ENCODE data around the gene SPINK1.

SPINK1 gene

DNA sequence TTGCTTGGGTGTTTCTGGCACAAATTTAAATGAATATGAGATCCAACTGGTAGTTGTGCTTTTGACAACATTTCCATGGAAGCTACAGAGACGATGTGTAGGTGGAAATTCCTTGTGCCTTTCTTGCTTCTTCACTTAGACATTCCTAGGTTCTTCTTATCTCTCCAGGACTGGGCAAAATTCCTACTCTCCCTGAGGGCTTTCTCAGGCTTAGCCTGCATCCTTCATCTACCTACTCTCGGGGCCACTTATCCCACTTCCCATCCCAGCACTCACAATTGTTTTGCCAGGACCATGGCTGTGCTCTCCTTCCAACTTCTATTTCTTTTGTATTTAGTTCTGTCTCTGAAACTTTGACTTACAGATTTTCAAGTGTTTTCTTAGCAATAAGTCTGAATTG, 17.8 kb upstream of the SPINK1 start:
- H2AK5ac ChIP-seq (ENCODE audit: low read length, severe bottlenecking) = no peak overlapping the region
- H3K4ac ChIP-seq (ENCODE audit: low read depth in 1 of 2, low read length in 2 of 2) = no peak overlapping the region
- H3K27ac ChIP-seq (ENCODE audit: low read length, poor library complexity, severe bottlenecking) = no peak overlapping the region
- no peaks in the 10 kb centered on the region for H3K79me1 ChIP-seq (replicated peaks; ENCODE audit: low read length, poor library complexity, severe bottlenecking)
- 75% methylated on average over 2 of the region's 2 CpGs for WGBS
- no peak overlapping the region for H3K4me2 ChIP-seq (ENCODE audit: low read length, poor library complexity, severe bottlenecking)
- no peak overlapping the region for H2BK12ac ChIP-seq (ENCODE audit: low read length in 2 of 2)
- H2BK5ac ChIP-seq (ENCODE audit: low read depth, low read length, poor library complexity, severe bottlenecking) = no peak overlapping the region
- no peak overlapping the region for H4K8ac ChIP-seq (ENCODE audit: low read length)
- H2BK15ac ChIP-seq (ENCODE audit: low read depth, poor library complexity, severe bottlenecking) = no peak overlapping the region
- no peak overlapping the region for H3K23ac ChIP-seq (ENCODE audit: low read length in 2 of 2)
- H3K18ac ChIP-seq (ENCODE audit: low read depth in 1 of 2, low read length in 2 of 2) = no peak overlapping the region
- no peak overlapping the region for H2BK120ac ChIP-seq (ENCODE audit: low read depth, low read length)
- no peak overlapping the region for H3K4me3 ChIP-seq (ENCODE audit: insufficient read depth in 1 of 2, low read depth in 1 of 2, low read length in 2 of 2)
- no peaks in the 10 kb centered on the region for H3K9me3 ChIP-seq (ENCODE audit: control insufficient read depth, low read length)
- no peak for DNase-seq
- no peak overlapping the region for H3K14ac ChIP-seq (ENCODE audit: low read length in 2 of 2)
- no peaks in the 10 kb centered on the region for H3K4me1 ChIP-seq (ENCODE audit: control insufficient read depth, insufficient read depth, low read depth, low read length)
- no peak overlapping the region for H4K91ac ChIP-seq (ENCODE audit: low read length)
- peaks cover 4 to 20% of the 10 kb centered on the region in 2 experiments for H3K27me3 ChIP-seq (ENCODE audit: control insufficient read depth in 1 of 2, insufficient read depth in 1 of 2, low read length in 2 of 2)
- H2AFZ ChIP-seq (ENCODE audit: low read depth, low read length) = no peak overlapping the region
- no peak overlapping the region for H3K9ac ChIP-seq (ENCODE audit: low read length)
- no peaks in the 10 kb centered on the region for H3K36me3 ChIP-seq (ENCODE audit: control insufficient read depth in 1 of 2, insufficient read depth in 2 of 2, low read depth in 1 of 2, low read length in 2 of 2)

DNA sequence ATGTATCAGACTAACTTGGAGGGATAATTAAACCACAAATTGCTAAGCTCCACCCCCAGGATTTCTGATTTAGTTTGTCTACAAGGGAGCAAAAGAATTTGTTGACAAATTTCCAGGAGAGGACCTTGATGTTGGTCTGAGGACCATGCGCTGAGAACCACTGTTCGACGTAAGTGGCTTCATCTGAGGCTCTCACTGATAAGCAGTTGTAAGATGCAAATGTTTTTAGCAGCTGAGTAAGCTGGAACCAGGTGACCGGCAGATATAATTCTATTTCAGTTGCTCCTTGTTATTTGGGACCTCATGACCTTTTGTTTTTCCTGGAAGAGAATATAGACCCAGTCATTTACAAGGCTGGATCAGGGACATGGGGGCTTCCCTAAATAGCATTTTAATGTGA, 14.1 kb upstream of the SPINK1 start:
- no peak overlapping the region for H2BK120ac ChIP-seq (ENCODE audit: low read depth, low read length)
- no peak overlapping the region for H2BK5ac ChIP-seq (ENCODE audit: low read depth, low read length, poor library complexity, severe bottlenecking)
- no peak overlapping the region for H4K91ac ChIP-seq (ENCODE audit: low read length)
- H3K14ac ChIP-seq (ENCODE audit: low read length in 2 of 2) = no peak overlapping the region
- WGBS = 93% methylated on average over 4 of the region's 4 CpGs
- no peaks in the 10 kb centered on the region for H3K36me3 ChIP-seq (ENCODE audit: control insufficient read depth in 1 of 2, insufficient read depth in 2 of 2, low read depth in 1 of 2, low read length in 2 of 2)
- no peak overlapping the region for H3K4me2 ChIP-seq (ENCODE audit: low read length, poor library complexity, severe bottlenecking)
- H2BK15ac ChIP-seq (ENCODE audit: low read depth, poor library complexity, severe bottlenecking) = no peak overlapping the region
- no peak overlapping the region for H4K8ac ChIP-seq (ENCODE audit: low read length)
- no peak for DNase-seq
- no peak overlapping the region for H3K4me3 ChIP-seq (ENCODE audit: insufficient read depth in 1 of 2, low read depth in 1 of 2, low read length in 2 of 2)
- H3K4ac ChIP-seq (ENCODE audit: low read depth in 1 of 2, low read length in 2 of 2) = no peak overlapping the region
- no peak overlapping the region for H2AFZ ChIP-seq (ENCODE audit: low read depth, low read length)
- H3K27ac ChIP-seq (ENCODE audit: low read length, poor library complexity, severe bottlenecking) = no peak overlapping the region
- H2BK12ac ChIP-seq (ENCODE audit: low read length in 2 of 2) = no peak overlapping the region
- H3K9me3 ChIP-seq (ENCODE audit: control insufficient read depth, low read length) = no peaks in the 10 kb centered on the region
- H3K27me3 ChIP-seq (ENCODE audit: control insufficient read depth in 1 of 2, insufficient read depth in 1 of 2, low read length in 2 of 2) = peaks cover 4 to 16% of the 10 kb centered on the region in 2 experiments
- no peak overlapping the region for H3K18ac ChIP-seq (ENCODE audit: low read depth in 1 of 2, low read length in 2 of 2)
- no peaks in the 10 kb centered on the region for H3K4me1 ChIP-seq (ENCODE audit: control insufficient read depth, insufficient read depth, low read depth, low read length)
- H2AK5ac ChIP-seq (ENCODE audit: low read length, severe bottlenecking) = no peak overlapping the region
- H3K23ac ChIP-seq (ENCODE audit: low read length in 2 of 2) = no peak overlapping the region
- H3K9ac ChIP-seq (ENCODE audit: low read length) = no peak overlapping the region
- no peaks in the 10 kb centered on the region for H3K79me1 ChIP-seq (replicated peaks; ENCODE audit: low read length, poor library complexity, severe bottlenecking)

DNA sequence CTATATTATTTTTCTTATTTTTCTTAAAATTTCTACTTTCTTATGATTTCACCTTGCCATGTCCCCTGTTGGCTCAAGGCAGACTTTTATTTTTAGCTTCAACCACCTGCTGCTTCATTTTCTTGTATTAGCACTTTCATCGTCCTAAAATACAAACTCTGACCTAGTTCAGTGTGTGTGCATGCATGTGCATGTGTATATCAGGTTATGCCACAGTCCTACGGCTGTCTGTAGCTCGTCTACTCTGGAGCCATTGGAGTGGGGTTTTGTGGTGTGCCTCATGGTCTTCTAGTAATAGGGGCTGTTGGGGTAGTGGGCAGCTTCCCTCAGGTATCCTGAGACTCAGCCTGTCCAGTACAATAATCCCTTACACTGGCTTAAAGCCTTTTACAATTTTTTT, 13.4 kb upstream of the SPINK1 start:
- H4K91ac ChIP-seq (ENCODE audit: low read length) = no peak overlapping the region
- H3K9me3 ChIP-seq (ENCODE audit: control insufficient read depth, low read length) = no peaks in the 10 kb centered on the region
- H3K4me3 ChIP-seq (ENCODE audit: insufficient read depth in 1 of 2, low read depth in 1 of 2, low read length in 2 of 2) = no peak overlapping the region
- no peak overlapping the region for H3K4me2 ChIP-seq (ENCODE audit: low read length, poor library complexity, severe bottlenecking)
- no peak overlapping the region for H2BK12ac ChIP-seq (ENCODE audit: low read length in 2 of 2)
- no peak overlapping the region for H3K4ac ChIP-seq (ENCODE audit: low read depth in 1 of 2, low read length in 2 of 2)
- H3K36me3 ChIP-seq (ENCODE audit: control insufficient read depth in 1 of 2, insufficient read depth in 2 of 2, low read depth in 1 of 2, low read length in 2 of 2) = no peaks in the 10 kb centered on the region
- H3K9ac ChIP-seq (ENCODE audit: low read length) = no peak overlapping the region
- 88% methylated on average over 2 of the region's 3 CpGs for WGBS
- H3K27me3 ChIP-seq (ENCODE audit: control insufficient read depth in 1 of 2, insufficient read depth in 1 of 2, low read length in 2 of 2) = peaks cover 0 to 16% of the 10 kb centered on the region in 2 experiments
- no peak overlapping the region for H2BK5ac ChIP-seq (ENCODE audit: low read depth, low read length, poor library complexity, severe bottlenecking)
- H3K23ac ChIP-seq (ENCODE audit: low read length in 2 of 2) = no peak overlapping the region
- H2AFZ ChIP-seq (ENCODE audit: low read depth, low read length) = no peak overlapping the region
- no peak for DNase-seq
- no peaks in the 10 kb centered on the region for H3K4me1 ChIP-seq (ENCODE audit: control insufficient read depth, insufficient read depth, low read depth, low read length)
- no peaks in the 10 kb centered on the region for H3K79me1 ChIP-seq (replicated peaks; ENCODE audit: low read length, poor library complexity, severe bottlenecking)
- no peak overlapping the region for H2BK15ac ChIP-seq (ENCODE audit: low read depth, poor library complexity, severe bottlenecking)
- H3K18ac ChIP-seq (ENCODE audit: low read depth in 1 of 2, low read length in 2 of 2) = no peak overlapping the region
- no peak overlapping the region for H4K8ac ChIP-seq (ENCODE audit: low read length)
- H3K14ac ChIP-seq (ENCODE audit: low read length in 2 of 2) = no peak overlapping the region
- no peak overlapping the region for H2BK120ac ChIP-seq (ENCODE audit: low read depth, low read length)
- H2AK5ac ChIP-seq (ENCODE audit: low read length, severe bottlenecking) = no peak overlapping the region
- H3K27ac ChIP-seq (ENCODE audit: low read length, poor library complexity, severe bottlenecking) = no peak overlapping the region

DNA sequence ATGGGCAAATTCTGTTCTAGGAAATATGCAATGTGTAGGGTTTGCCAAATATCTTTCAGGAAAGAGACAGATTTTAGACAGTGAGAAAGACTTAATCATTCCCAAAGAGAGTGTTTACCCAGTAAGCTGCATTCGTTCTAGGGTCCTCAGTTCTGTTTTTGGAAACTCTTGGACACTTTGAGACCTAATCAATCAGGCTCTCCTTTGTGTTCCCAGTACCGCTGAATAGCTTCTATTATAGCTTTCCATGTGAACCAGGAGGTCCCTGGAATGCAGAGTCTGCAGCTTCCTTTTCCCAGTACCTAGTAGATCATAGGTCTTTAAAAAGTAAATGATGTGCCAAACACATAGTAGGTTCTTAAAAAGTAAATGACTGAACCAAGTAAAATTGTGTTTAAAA, 11.4 kb upstream of the SPINK1 start:
- no peak overlapping the region for H3K4me2 ChIP-seq (ENCODE audit: low read length, poor library complexity, severe bottlenecking)
- H3K9ac ChIP-seq (ENCODE audit: low read length) = no peak overlapping the region
- H2AFZ ChIP-seq (ENCODE audit: low read depth, low read length) = no peak overlapping the region
- no peaks in the 10 kb centered on the region for H3K36me3 ChIP-seq (ENCODE audit: control insufficient read depth in 1 of 2, insufficient read depth in 2 of 2, low read depth in 1 of 2, low read length in 2 of 2)
- no peak overlapping the region for H3K18ac ChIP-seq (ENCODE audit: low read depth in 1 of 2, low read length in 2 of 2)
- H2BK12ac ChIP-seq (ENCODE audit: low read length in 2 of 2) = no peak overlapping the region
- H3K4ac ChIP-seq (ENCODE audit: low read depth in 1 of 2, low read length in 2 of 2) = no peak overlapping the region
- no peak overlapping the region for H3K4me3 ChIP-seq (ENCODE audit: insufficient read depth in 1 of 2, low read depth in 1 of 2, low read length in 2 of 2)
- H4K8ac ChIP-seq (ENCODE audit: low read length) = no peak overlapping the region
- H3K27ac ChIP-seq (ENCODE audit: low read length, poor library complexity, severe bottlenecking) = no peak overlapping the region
- no peak overlapping the region for H3K14ac ChIP-seq (ENCODE audit: low read length in 2 of 2)
- H3K23ac ChIP-seq (ENCODE audit: low read length in 2 of 2) = no peak overlapping the region
- 83% methylated on average over 2 of the region's 2 CpGs for WGBS
- H3K27me3 ChIP-seq (ENCODE audit: control insufficient read depth in 1 of 2, insufficient read depth in 1 of 2, low read length in 2 of 2) = peaks cover 0 to 12% of the 10 kb centered on the region in 2 experiments
- DNase-seq = no peak
- H3K4me1 ChIP-seq (ENCODE audit: control insufficient read depth, insufficient read depth, low read depth, low read length) = no peaks in the 10 kb centered on the region
- no peak overlapping the region for H4K91ac ChIP-seq (ENCODE audit: low read length)
- no peak overlapping the region for H2BK5ac ChIP-seq (ENCODE audit: low read depth, low read length, poor library complexity, severe bottlenecking)
- no peak overlapping the region for H2AK5ac ChIP-seq (ENCODE audit: low read length, severe bottlenecking)
- H3K9me3 ChIP-seq (ENCODE audit: control insufficient read depth, low read length) = no peaks in the 10 kb centered on the region
- no peak overlapping the region for H2BK120ac ChIP-seq (ENCODE audit: low read depth, low read length)
- no peaks in the 10 kb centered on the region for H3K79me1 ChIP-seq (replicated peaks; ENCODE audit: low read length, poor library complexity, severe bottlenecking)
- no peak overlapping the region for H2BK15ac ChIP-seq (ENCODE audit: low read depth, poor library complexity, severe bottlenecking)
